Right lobe of liver (tissue), 6 donors: Measurements from ENCODE around the gene PSMB8. TPM values are rescaled to one million over a fixed set of nuclear protein-coding genes. Genes with fewer than 3 reads are reported as not detected.
A peak's percentile ranks its signal among the peaks of the same experiment; 100 is the strongest.

Experiments used
- ATAC-seq, 4 donors: fragments of 200-7000 bp; cut with Tn5 transposase; one replicate each; pipeline ENCODE4 v1.9.1; 2020; ENCODE audit warnings: mild to moderate bottlenecking in 4 of 4, moderate library complexity in 4 of 4
- DNase-seq, 3 donors: peaks; one replicate each; pipeline ENCODE4 v3.0.0-alpha.2; 2020
- H3K27ac ChIP-seq, 3 donors: fragments of 200-600 bp; one replicate each; pipeline ENCODE4 v1.8.0; 2022
- H3K27me3 ChIP-seq, 2 donors: fragments of 200-600 bp; one replicate each; pipeline ENCODE4 v1.8.0; 2022
- H3K36me3 ChIP-seq, 4 donors: fragments of 200-600 bp; sonication (generic) in 1 of 4; one replicate each; pipeline versions ENCODE4 v1.5.1 to v1.8.0; 2017 to 2022; ENCODE audit warnings: control low read depth in 1 of 4
- H3K4me1 ChIP-seq, 4 donors: fragments of 200-600 bp; sonication (generic) in 1 of 4; one replicate each; pipeline versions ENCODE4 v1.5.1 to v1.8.0; 2017 to 2022; ENCODE audit warnings: control low read depth in 1 of 4
- H3K4me3 ChIP-seq, 3 donors: fragments of 200-600 bp; one replicate each; pipeline ENCODE4 v1.8.0; 2022
- H3K9me3 ChIP-seq, 4 donors: fragments of 200-600 bp; sonication (generic) in 1 of 4; one replicate each; pipeline versions ENCODE4 v1.5.1 to v1.8.0; 2017 to 2022; ENCODE audit warnings: control low read depth in 1 of 4
- CTCF ChIP-seq, 4 donors: fragments of 200-600 bp in 3 of 4; fragments of 450-650 bp in 1 of 4; IDR thresholded peaks; one replicate each; pipeline versions ENCODE4 v1.5.1 to v1.8.0; 2016 to 2022; ENCODE audit warnings: antibody characterized with exemption in 4 of 4, mild to moderate bottlenecking in 2 of 4
- POLR2A ChIP-seq: fragments of 450-650 bp; IDR thresholded peaks from one replicate; pipeline ENCODE4 v1.6.1; 2017; ENCODE audit warnings: antibody characterized with exemption, mild to moderate bottlenecking
- WGBS: methylation state at CpG from one replicate; pipeline ENCODE4 v1.1.6; 2018; ENCODE audit warnings: low coverage, low lambda C conversion rate; ENCODE audit not compliant: insufficient coverage; ENCODE audit errors: missing lambda C conversion rate; 5-methylcytosine and 5-hydroxymethylcytosine counted together
- intact Hi-C, 2 donors: fragments of 100-400 bp; cut with DNase I; formaldehyde crosslinking; loops; one replicate each; pipeline versions ENCODE4 v1.11.2 to v1.14.1; 2022
- total RNA-seq, 6 experiments: library from RNA; depleted of rRNA in 2 of 6; stranded (reverse); fragments of >200 nt in 2 of 6; fragmentation: NEBNext Ultra II Directional in 3 of 6; extraction: Animal tissue kit (Norgen Biotek cat#: 25700) in 3 of 6; gene quantifications; one replicate each; pipeline versions ENCODE4 v1.1.0 to v1.2.4, GENCODE V29; 2016 to 2023
- donor health status: DM: no; HTN: yes; CAD: no.
- donor health status: DM: no; HTN: no; CAD: no.
- donor health status: DM: no; HTN: no; CAD: no.
- donor health status: DM: no; HTN: yes; CAD: no.
- donor health status: DM: no; HTN: yes; CAD: no.

Gene PSMB8
- total RNA-seq, 6 experiments from 2014 or later: 34.7 to 66.3 (median 40.5) TPM

GRCh38 chr6:32839356-32839755 is 4.5 kb downstream of the PSMB8 start:
- TF ChIP-seq POLR2A: no peak
- no peak for TF ChIP-seq CTCF (IDR thresholded peaks at IDR 0.05)
- H3K27ac ChIP-seq: peak overlapping the region; percentile 83 to 88 (median 86)
- DNase-seq: no peak
- intact Hi-C loops: no loop called here
- ATAC-seq: no peak
- H3K36me3 ChIP-seq: peaks cover 0 to 4% (median 0%) of the 10 kb centered on the region in 4 donors
- H3K9me3 ChIP-seq: no peaks in the 10 kb centered on the region
- no peaks in the 10 kb centered on the region for H3K27me3 ChIP-seq
- peaks cover 0 to 33% (median 11%) of the 10 kb centered on the region in 4 donors for H3K4me1 ChIP-seq
- H3K4me3 ChIP-seq: no peak overlapping the region
- WGBS: 65% methylated on average over 6 of the region's 15 CpGs

GRCh38 chr6:32838114-32838958 is 5.5 kb downstream of the PSMB8 start, which contains the start of gene TAP2:
TSS of gene TAP2 (minus strand) at chr6:32838739. CDS start at chr6:32838233, 506 bp downstream.
- intact Hi-C loops: no loop called here

GRCh38 chr6:32837651-32838113 is 6.2 kb downstream of the PSMB8 start:
- Histone ChIP-seq H3K4me1 (peaks cover 0 to 26% (median 10%) of the 10 kb centered on the region in 4 donors), H3K4me3 (peak overlapping the region; percentile 83 to 96 (median 85)), H3K27me3 (no peaks in the 10 kb centered on the region), H3K36me3 (peaks cover 0 to 4% (median 0%) of the 10 kb centered on the region in 4 donors), H3K27ac (peak overlapping the region; percentile 83 to 88 (median 86)), H3K9me3 (no peaks in the 10 kb centered on the region)
- 49% methylated on average over 5 of the region's 12 CpGs for WGBS
- ATAC-seq (no peak), DNase-seq (peak in 1 of 3 donors; percentile 33)
- intact Hi-C loops: no loop called here
- TF ChIP-seq POLR2A (no peak), CTCF (IDR thresholded peaks at IDR 0.05) (no peak)

More at GRCh38 chr6:32838114-32838958, 5.5 kb downstream of the PSMB8 start, which contains the start of gene TAP2:
- Histone ChIP-seq H3K4me1 (peaks cover 0 to 32% (median 11%) of the 10 kb centered on the region in 4 donors), H3K4me3 (peak within 1 kb of the TSS; percentile 83 to 96 (median 85)), H3K9me3 (no peaks in the 10 kb centered on the region), H3K27me3 (no peaks in the 10 kb centered on the region), H3K36me3 (peaks cover 0 to 4% (median 0%) of the 10 kb centered on the region in 4 donors), H3K27ac (peak within 1 kb of the TSS; percentile 83 to 88 (median 86))
- TF ChIP-seq CTCF (IDR thresholded peaks at IDR 0.05) (peak; percentile 97 to 99 (median 98)), POLR2A (peak; percentile 58)
- 0% methylated on average over 20 of the region's 57 CpGs for WGBS
- DNase-seq: peak; percentile 97 to 98 (median 97)
- ATAC-seq: peak; percentile 94 to 97 (median 96)

GRCh38 chr6:32836873-32837272 is 7.0 kb downstream of the PSMB8 start:
- no peaks in the 10 kb centered on the region for H3K9me3 ChIP-seq
- no peaks in the 10 kb centered on the region for H3K36me3 ChIP-seq
- no peak for DNase-seq
- H3K4me1 ChIP-seq: peaks cover 0 to 18% (median 7%) of the 10 kb centered on the region in 4 donors
- WGBS: 76% methylated on average over 2 of the region's 2 CpGs
- no peak for TF ChIP-seq POLR2A
- TF ChIP-seq CTCF (IDR thresholded peaks at IDR 0.05): no peak
- H3K27me3 ChIP-seq: no peaks in the 10 kb centered on the region
- H3K27ac ChIP-seq: no peak overlapping the region
- intact Hi-C loops: no loop called here
- no peak overlapping the region for H3K4me3 ChIP-seq
- ATAC-seq: no peak
